Gastroesophageal sphincter (tissue), 3 donors: Measurements from ENCODE around the gene GMEB2.

Experiments used
- CTCF ChIP-seq, 4 experiments: fragments of 200-600 bp in 2 of 4; fragments of 450-650 bp in 2 of 4; sonication (generic) in 1 of 4; IDR thresholded peaks; one replicate each; pipeline ENCODE4 v1.5.1; 2017 to 2019; ENCODE audit warnings: antibody characterized with exemption in 4 of 4, mild to moderate bottlenecking in 2 of 4, moderate library complexity in 2 of 4
- EP300 ChIP-seq: sonication (generic); formaldehyde crosslinking; IDR thresholded peaks from one replicate; pipeline ENCODE4 v1.6.1; 2017; ENCODE audit warnings: antibody characterized with exemption, mild to moderate bottlenecking
- POLR2A ChIP-seq, 2 donors: fragments of 450-650 bp; IDR thresholded peaks; one replicate each; pipeline ENCODE4 v1.6.1; 2017; ENCODE audit warnings: antibody characterized with exemption in 2 of 2, mild to moderate bottlenecking in 2 of 2, moderate library complexity in 1 of 2
- POLR2AphosphoS5 ChIP-seq: sonication (generic); formaldehyde crosslinking; IDR thresholded peaks from one replicate; pipeline ENCODE4 v1.6.1; 2017; ENCODE audit warnings: antibody characterized with exemption

DNA sequence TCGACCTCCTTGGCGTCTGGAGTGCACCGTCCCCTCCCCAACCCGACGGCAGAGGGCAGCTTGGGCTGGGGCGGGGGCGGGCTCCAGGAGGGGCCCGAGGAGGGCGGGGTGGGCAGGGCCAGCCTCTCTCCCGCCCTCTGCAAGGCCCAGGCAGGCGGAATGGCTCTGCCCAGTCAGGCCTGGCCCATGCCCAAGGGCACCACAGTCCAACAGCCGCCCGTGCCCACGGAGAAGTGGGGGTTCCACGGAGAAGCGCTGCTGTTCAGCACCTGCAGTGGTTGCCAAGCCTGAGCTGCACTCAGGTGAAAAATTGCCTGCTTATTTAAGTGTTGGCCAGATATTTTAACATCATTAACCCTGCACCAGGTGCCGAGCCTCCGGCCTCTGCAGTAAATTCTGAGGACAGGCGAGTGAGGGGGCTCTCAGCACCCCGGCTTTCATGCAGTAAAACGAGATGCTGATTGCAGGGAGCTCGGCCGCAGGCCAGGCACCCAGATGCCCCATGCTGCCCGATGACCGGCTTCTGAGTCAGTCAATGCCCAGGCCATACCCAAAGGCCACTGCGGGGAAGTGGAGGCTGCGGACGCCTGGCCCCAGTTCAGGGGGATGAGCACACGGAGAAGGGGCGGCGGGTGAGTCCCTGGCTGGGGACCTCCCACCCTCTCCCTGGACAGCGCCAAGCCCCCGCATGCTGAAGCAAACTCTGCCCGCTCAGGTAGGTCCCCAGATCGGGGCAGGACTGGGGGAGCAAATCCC, 79.0 kb downstream of the GMEB2 start, which contains the start of gene SRMS:
- TF ChIP-seq POLR2A (IDR thresholded peaks at IDR 0.05) (no peak), CTCF (IDR thresholded peaks at IDR 0.05) (no peak), POLR2AphosphoS5 (no peak), EP300 (no peak)
